Measurements from ENCODE around the gene PTPRK. TPM values are rescaled to one million over a fixed set of nuclear protein-coding genes. Genes with fewer than 3 reads are reported as not detected.

PTPRK gene
- total RNA-seq, 1 donor from 2014 or later: 72.5 TPM

GRCh38 chr6:128307671-128308070 is 212.7 kb downstream of the PTPRK start:
- DNase-seq (ENCODE audit: extremely low read depth, low read depth, low spot score): no peak

DNA sequence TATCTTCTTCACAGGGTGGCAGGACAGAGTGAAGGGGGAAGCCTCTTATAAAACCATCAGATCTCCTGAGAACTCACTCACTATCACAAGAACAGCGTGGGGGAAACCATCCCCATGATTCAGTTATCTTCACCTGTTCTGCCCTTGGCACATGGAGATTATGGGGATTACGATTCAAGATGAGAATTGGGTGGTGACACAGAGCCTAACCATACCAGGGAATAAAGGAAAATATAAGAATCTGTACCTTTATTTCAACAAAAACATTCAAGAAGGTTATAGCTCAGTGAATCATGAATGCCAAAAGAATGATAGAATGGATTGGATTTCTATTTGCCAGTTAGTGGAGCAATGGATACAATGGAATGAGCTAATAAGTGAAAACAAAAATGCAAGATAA is 214.4 kb downstream of the PTPRK start:
- DNase-seq (ENCODE audit: extremely low read depth, low read depth, low spot score): no peak

DNA sequence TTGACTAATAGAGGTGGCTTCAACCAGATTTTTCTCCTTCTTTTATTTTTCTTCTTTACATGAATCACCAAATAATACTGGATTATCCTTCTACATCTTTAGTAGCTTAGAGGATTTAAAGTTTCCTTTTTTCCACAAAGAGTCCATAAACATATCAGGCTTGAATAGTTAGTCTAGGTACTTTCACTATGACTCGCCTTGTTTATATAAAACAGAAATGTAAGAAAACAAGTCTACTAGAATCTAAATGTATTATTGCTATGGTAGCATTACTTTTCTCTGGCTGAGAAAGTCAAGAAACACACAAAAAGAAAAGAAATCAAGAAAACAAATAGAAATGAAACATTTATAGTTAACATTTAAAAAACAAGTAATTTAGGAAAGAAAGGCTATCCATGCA is 215.2 kb downstream of the PTPRK start:
- no peak for DNase-seq (ENCODE audit: extremely low read depth, low read depth, low spot score)

GRCh38 chr6:128303870-128304269 is 216.5 kb downstream of the PTPRK start:
- no peak for DNase-seq (ENCODE audit: extremely low read depth, low read depth, low spot score)

GRCh38 chr6:128302942-128303341 is 217.5 kb downstream of the PTPRK start:
- DNase-seq (ENCODE audit: extremely low read depth, low read depth, low spot score): no peak

DNA sequence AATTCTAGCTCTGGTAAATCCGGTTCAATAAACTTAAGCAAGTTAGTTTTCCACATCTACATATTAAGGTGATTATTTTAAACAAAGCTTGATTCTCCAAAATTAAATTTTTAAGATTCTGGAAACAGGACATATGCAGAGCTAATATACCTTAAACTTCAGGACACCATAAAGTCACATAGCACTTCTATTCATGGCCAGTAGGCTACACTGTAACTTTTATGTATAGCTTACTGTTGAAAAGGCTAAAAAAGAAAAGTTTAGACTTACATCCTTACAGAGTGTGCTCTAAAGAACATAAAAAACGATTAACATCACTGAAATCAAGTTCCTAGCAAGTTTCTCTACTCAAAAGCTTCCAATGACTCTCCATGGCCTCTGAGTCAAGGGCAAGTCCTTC is 224.7 kb downstream of the PTPRK start:
- no peak for DNase-seq (ENCODE audit: extremely low read depth, low read depth, low spot score)

DNA sequence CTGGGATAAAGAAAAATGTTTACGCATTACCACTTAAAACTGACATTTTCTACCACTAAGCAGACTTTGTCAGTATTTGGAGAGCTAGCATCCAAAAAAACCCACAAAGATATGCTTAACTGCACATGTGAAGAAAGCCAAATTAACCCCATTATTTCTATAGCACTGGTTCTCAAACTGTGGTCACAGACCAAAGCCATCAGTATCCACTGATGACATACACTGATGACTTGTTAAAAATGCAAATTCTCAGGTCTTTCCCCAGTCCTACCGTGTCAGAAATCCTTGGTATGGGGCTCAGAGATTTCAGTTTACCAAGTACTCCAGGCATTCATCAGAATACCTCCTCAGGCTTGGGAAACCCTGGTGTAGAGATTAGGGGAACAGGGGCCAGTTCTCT is 230.2 kb downstream of the PTPRK start:
- no peak for DNase-seq (ENCODE audit: extremely low read depth, low read depth, low spot score)

DNA sequence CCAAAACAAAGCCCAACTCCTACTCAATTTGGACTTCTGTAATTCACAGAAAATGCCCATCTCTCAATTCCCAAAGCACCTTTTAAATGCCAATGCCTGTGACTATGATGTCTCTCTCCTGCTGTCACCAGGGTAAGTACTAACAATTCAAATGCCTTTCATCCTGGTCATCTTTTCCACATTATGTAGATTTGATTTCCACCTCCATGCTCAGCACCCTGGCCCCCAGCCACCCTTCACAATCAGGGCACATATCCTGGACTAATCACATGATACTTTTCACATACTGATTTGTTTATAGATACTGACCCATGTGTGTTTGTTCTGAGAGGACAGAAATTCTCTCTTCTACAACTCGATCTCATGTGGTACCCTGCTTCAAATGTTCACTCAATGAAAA is 236.3 kb downstream of the PTPRK start:
- no peak for DNase-seq (ENCODE audit: extremely low read depth, low read depth, low spot score)

DNA sequence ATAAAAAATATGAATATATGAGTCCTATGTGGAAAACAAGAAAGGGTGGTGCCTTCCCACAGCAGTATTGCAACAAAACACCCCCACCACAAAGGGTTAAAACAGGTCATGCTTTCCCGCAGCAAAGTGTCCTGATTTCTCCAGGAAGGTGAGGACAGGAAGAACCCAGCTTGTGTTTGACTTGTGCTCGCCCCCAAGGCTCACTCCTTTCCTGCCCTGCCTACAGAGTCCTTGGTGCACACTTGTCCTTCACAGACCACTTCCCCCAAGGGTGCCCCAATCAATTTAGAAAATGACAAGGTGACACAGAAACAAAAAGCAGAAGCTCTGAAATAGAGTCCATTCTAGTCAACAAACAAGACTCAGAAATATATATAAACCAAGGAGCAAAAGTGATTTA is 237.4 kb downstream of the PTPRK start:
- no peak for DNase-seq (ENCODE audit: extremely low read depth, low read depth, low spot score)

- DNase-seq (ENCODE audit: extremely low read depth, low read depth, low spot score): no peak
These were observed 239.4 kb downstream of the PTPRK start for GRCh38 chr6:128280960-128281359.

DNA sequence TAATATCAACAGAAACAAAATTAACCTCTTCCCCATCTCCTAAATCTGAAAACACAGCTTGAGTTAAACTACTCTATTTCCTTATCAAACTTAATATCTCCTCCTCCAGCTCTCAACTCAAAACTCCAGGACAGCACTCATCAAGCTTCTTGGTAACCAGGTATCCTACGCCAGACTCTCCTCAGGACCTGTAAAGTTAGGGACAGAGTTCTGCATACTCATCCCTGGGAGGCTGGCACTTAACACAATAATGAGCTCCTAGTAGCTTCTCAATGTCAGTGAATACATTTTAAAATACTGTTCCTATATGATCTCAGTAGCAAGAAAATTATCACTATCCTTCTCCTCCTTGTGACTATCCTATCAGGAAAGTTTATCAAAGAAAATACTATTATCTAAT is 240.3 kb downstream of the PTPRK start:
- no peak for DNase-seq (ENCODE audit: extremely low read depth, low read depth, low spot score)

GRCh38 chr6:128278836-128279235 is 241.6 kb downstream of the PTPRK start:
- DNase-seq (ENCODE audit: extremely low read depth, low read depth, low spot score): no peak

- DNase-seq (ENCODE audit: extremely low read depth, low read depth, low spot score): no peak
These were observed 243.0 kb downstream of the PTPRK start for GRCh38 chr6:128277379-128277778.

GRCh38 chr6:128276311-128276710 is 244.1 kb downstream of the PTPRK start:
- no peak for DNase-seq (ENCODE audit: extremely low read depth, low read depth, low spot score)

DNA sequence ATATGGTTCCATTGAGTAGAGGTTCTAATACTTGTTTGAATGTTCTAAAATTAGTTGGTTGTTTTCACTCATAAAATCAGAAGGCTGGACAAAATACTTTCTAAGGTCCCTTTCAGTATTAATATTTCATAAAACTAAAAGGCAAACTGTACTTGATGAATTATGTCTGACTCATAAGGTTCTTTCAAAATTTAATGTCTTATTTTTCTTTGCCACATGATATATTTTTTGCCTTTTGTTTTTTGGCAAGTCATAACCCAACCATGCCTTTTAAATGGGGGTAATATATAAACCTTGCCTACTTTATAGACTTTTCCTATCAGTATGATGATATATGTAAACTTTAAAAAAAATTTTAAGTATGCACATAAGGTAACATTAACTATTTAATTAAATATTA is 244.7 kb downstream of the PTPRK start:
- no peak for DNase-seq (ENCODE audit: extremely low read depth, low read depth, low spot score)

DNA sequence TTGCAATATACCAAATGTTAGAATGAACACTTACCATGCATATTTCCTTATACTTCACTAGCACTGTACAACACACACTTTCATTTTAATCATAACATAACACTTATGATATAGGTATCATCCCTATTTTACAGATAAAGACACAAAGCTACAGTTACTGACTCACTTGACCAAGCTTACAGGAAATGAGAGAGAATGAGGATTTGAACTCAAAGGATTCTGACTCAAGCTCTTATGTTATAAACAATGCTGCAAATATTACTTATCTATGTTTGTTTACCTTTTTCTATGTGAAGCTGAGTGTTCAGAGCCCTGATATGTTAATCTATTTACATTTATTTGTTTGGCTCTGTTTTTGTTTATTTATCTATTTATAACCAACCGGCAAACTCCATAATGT is 245.4 kb downstream of the PTPRK start:
- no peak for DNase-seq (ENCODE audit: extremely low read depth, low read depth, low spot score)

DNA sequence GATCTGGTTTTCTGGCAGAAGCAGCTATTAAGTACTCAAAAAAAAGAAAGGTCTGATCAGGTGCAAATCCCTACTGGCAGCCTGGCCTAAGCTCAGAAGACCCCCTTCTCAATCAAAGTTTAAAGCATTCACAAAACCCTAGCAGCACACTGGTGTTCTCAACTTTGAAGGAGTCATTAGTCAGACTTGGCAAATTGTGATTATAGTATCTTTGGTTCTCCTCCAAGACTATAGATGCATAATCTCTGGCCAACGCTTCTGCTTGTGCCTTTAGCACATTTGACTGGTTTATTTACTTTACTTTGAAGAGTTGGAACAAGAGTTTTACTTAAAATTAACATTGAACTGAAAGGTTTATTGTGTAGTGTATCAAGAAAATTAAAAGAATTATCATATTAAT is 248.9 kb downstream of the PTPRK start:
- DNase-seq (ENCODE audit: extremely low read depth, low read depth, low spot score): no peak

DNA sequence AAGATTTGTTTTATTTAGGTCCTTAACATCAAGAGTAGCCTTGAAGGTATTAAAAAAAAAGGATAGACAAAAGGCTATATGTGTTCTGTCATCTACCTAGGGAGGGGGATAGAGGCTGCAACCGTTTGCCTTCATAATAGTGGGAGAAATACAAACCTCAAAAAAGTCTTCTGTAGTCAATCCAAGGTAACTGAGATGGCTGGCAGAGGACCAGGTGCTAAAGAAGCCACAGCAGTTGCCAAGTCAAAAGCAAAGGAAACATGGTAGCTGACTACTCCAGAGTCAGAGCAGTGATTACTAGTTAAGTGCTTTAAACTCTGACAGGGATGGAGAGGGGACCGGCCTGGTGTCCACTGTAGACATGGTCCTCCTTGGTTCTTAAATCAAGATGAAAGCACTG is 249.4 kb downstream of the PTPRK start:
- no peak for DNase-seq (ENCODE audit: extremely low read depth, low read depth, low spot score)

DNA sequence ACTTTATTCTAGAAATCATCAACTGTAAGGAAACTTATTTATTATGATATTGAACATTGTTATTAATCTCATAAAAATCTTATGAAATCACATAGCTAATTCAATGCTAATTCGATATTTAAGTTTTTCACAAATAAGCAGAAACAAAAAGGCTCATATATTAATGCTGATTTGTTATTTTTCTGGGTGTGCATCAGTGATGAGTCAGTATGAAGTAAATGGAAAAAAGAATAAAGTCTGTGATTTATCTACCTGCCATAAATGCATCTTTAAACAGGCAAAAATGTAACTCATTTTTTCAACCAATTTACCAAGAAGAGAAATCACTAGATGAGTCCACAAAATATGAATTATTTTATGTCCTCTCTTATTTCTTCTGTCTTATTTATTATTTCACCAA is 253.5 kb downstream of the PTPRK start:
- no peak for DNase-seq (ENCODE audit: extremely low read depth, low read depth, low spot score)

DNA sequence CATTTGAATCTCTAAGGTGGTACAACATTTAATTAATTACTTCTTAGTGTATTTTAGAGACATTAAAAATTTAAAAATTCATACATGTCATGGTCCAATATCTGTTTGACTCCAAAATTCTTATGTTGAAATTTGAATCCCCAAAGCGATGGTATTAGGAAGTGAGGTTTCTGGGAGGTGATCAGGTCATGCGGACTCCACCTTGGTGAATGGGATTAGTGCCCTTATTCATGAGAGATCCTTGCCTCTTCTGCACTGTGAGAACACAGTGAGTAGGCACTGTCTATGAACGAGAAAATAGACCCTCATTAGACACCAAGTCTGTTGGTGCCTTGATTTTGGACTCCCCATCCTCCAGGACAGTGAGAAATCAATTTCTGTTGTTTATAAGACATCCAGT is 254.7 kb downstream of the PTPRK start:
- no peak for DNase-seq (ENCODE audit: extremely low read depth, low read depth, low spot score)

GRCh38 chr6:128259730-128260685 is 260.4 kb downstream of the PTPRK start:
- no peak for DNase-seq (ENCODE audit: extremely low read depth, low read depth, low spot score)

GRCh38 chr6:128259029-128259724 is 261.2 kb downstream of the PTPRK start:
- no peak for DNase-seq (ENCODE audit: extremely low read depth, low read depth, low spot score)

Measured in glomerular endothelial cell (primary cell).